ENCODE measurements around the gene BYSL.

The BYSL gene

GRCh38 chr6:41874741-41875140 is 46.6 kb upstream of the BYSL start:
- H3K27me3 ChIP-seq (ENCODE audit: insufficient read depth, poor library complexity, severe bottlenecking) = no peaks in the 10 kb centered on the region
- no peak for TF ChIP-seq POLR2AphosphoS5 (IDR thresholded peaks at IDR 0.05; ENCODE audit: low read depth)
- no peak for TF ChIP-seq SPI1 (IDR thresholded peaks at IDR 0.05; ENCODE audit: borderline replicate concordance, low read depth)
- TF ChIP-seq GABPA (IDR thresholded peaks at IDR 0.05; ENCODE audit: low read depth) = no peak
- TF ChIP-seq, protein P1, sequence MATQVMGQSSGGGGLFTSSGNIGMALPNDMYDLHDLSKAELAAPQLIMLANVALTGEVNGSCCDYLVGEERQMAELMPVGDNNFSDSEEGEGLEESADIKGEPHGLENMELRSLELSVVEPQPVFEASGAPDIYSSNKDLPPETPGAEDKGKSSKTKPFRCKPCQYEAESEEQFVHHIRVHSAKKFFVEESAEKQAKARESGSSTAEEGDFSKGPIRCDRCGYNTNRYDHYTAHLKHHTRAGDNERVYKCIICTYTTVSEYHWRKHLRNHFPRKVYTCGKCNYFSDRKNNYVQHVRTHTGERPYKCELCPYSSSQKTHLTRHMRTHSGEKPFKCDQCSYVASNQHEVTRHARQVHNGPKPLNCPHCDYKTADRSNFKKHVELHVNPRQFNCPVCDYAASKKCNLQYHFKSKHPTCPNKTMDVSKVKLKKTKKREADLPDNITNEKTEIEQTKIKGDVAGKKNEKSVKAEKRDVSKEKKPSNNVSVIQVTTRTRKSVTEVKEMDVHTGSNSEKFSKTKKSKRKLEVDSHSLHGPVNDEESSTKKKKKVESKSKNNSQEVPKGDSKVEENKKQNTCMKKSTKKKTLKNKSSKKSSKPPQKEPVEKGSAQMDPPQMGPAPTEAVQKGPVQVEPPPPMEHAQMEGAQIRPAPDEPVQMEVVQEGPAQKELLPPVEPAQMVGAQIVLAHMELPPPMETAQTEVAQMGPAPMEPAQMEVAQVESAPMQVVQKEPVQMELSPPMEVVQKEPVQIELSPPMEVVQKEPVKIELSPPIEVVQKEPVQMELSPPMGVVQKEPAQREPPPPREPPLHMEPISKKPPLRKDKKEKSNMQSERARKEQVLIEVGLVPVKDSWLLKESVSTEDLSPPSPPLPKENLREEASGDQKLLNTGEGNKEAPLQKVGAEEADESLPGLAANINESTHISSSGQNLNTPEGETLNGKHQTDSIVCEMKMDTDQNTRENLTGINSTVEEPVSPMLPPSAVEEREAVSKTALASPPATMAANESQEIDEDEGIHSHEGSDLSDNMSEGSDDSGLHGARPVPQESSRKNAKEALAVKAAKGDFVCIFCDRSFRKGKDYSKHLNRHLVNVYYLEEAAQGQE (IDR thresholded peaks at IDR 0.05; ENCODE audit: insufficient replicate concordance, low read depth) = no peak
- TF ChIP-seq CTCF (IDR thresholded peaks at IDR 0.05; ENCODE audit: insufficient read depth, low read length) = no peak
- no peak overlapping the region for H3K27ac ChIP-seq (replicated peaks)
- no peak overlapping the region for H3K4me3 ChIP-seq (replicated peaks; ENCODE audit: insufficient read depth, low read length)
- peak in 1 of 2 experiments; percentile 6 for DNase-seq (ENCODE audit: low read depth in 1 of 2, low spot score in 1 of 2)

- no peak overlapping the region for H3K4me3 ChIP-seq (replicated peaks; ENCODE audit: insufficient read depth, low read length)
- no peaks in the 10 kb centered on the region for H3K27me3 ChIP-seq (ENCODE audit: insufficient read depth, poor library complexity, severe bottlenecking)
- DNase-seq (ENCODE audit: low read depth in 1 of 2, low spot score in 1 of 2) = no peak
- no peak overlapping the region for H3K27ac ChIP-seq (replicated peaks)
- no peak for TF ChIP-seq GABPA (IDR thresholded peaks at IDR 0.05; ENCODE audit: low read depth)
- no peak for TF ChIP-seq CTCF (IDR thresholded peaks at IDR 0.05; ENCODE audit: insufficient read depth, low read length)
- TF ChIP-seq SPI1 (IDR thresholded peaks at IDR 0.05; ENCODE audit: borderline replicate concordance, low read depth) = no peak
- TF ChIP-seq POLR2AphosphoS5 (IDR thresholded peaks at IDR 0.05; ENCODE audit: low read depth) = no peak
- TF ChIP-seq, protein P1 (IDR thresholded peaks at IDR 0.05; ENCODE audit: insufficient replicate concordance, low read depth) = no peak
These were observed 44.1 kb upstream of the BYSL start for GRCh38 chr6:41877051-41877680.

DNA sequence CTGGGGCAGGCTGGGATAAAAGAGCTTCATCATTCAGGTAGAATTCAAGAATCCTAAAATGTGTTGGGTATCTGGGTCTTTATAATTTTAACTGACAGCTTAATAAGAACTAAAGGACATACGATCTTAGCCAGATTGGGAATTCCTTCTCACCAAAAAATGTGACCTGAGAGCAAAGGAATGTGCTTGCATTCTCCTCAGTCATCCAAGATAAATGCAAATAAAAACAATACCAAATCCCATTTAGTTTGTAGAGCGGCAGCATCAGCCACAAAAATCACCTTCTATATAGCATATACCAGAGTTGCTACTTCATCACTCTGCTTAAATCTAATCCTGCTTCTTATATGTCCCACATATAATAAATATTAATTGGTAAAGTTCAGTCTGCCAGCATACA is 43.1 kb upstream of the BYSL start:
- TF ChIP-seq GABPA (IDR thresholded peaks at IDR 0.05; ENCODE audit: low read depth) = no peak
- Histone ChIP-seq H3K27ac (replicated peaks) (no peak overlapping the region), H3K27me3 (ENCODE audit: insufficient read depth, poor library complexity, severe bottlenecking) (no peaks in the 10 kb centered on the region), H3K4me3 (replicated peaks; ENCODE audit: insufficient read depth, low read length) (no peak overlapping the region)
- DNase-seq (ENCODE audit: low read depth in 1 of 2, low spot score in 1 of 2) = no peak

DNA sequence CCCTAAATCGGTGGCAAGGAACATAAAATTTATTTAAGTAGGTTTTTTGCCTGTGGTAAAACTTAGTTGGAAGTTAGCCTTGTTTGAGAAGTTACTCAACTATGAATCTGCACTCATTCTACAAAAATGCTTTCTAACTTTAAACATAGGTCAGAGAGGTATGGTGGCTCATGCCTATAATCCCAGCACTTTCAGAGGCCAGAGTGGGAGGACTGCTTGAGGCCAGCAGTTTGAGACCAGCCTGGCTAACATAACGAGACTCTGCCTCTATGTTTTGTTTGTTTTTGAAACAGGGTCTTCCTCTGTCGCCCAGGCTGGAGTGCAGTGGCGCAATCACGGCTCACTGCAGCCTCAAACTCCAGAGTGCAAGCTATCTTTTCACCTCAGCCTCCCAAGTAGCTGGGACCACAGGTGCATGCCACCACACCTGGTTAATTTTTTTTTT is 42.3 kb upstream of the BYSL start:
- H3K27ac ChIP-seq (replicated peaks) = no peak overlapping the region
- DNase-seq (ENCODE audit: low read depth in 1 of 2, low spot score in 1 of 2) = no peak
- H3K4me3 ChIP-seq (replicated peaks; ENCODE audit: insufficient read depth, low read length) = no peak overlapping the region
- H3K27me3 ChIP-seq (ENCODE audit: insufficient read depth, poor library complexity, severe bottlenecking) = no peaks in the 10 kb centered on the region
- TF ChIP-seq GABPA (IDR thresholded peaks at IDR 0.05; ENCODE audit: low read depth) (no peak), CTCF (IDR thresholded peaks at IDR 0.05; ENCODE audit: insufficient read depth, low read length) (no peak), POLR2AphosphoS5 (IDR thresholded peaks at IDR 0.05; ENCODE audit: low read depth) (no peak), SPI1 (IDR thresholded peaks at IDR 0.05; ENCODE audit: borderline replicate concordance, low read depth) (no peak)
- TF ChIP-seq, protein P1 (IDR thresholded peaks at IDR 0.05; ENCODE audit: insufficient replicate concordance, low read depth) = no peak
